HG02973 (cell line): Measurements from ENCODE around the gene MUS81.
"Not testable (repeated sequence)": the region's sequence is repeated elsewhere in the genome, so short reads cannot be mapped to it uniquely, and the experiment has no call there.

Experiments
- ATAC-seq: cut with Tn5 transposase; IDR thresholded peaks from one replicate; pipeline ENCODE4 v1.9.1; 2021; ENCODE audit warnings: moderate library complexity; ENCODE audit not compliant: unreplicated experiment

MUS81 gene

DNA sequence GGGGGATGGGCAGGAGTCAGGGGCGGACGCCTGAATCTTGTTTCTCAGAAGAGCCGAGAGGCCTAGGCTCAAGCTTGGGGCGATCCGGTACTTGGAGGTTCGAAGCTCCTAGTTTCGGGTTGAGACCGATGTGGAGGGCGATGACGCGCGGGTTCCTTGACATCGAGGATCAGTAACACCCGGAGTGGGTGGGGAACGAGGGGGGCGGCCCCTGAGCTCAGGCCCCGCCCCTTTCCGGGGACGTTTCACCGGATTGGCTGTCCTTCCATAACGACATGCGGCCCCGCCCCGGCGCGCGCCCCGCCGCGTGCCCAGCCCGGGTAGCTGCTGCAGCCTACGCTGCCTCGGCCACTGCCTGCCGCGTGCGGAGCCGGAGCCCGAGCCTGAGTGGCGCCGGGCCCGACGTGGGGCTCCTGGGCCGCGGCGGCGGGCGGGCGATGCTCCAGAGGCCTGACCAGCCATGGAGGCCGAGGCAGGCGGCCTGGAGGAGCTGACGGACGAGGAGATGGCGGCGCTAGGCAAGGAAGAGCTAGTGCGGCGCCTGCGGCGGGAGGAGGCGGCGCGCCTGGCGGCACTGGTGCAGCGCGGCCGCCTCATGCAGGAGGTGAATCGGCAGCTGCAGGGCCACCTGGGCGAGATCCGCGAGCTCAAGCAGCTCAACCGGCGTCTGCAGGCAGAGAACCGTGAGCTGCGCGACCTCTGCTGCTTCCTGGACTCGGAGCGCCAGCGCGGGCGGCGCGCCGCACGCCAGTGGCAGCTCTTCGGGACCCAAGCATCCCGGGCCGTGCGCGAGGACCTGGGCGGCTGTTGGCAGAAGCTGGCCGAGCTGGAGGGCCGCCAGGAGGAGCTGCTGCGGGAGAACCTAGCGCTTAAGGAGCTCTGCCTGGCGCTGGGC is 30.3 kb downstream of the MUS81 start, which contains the start of gene CCDC85B:
CCDC85B (plus strand) TSS at position 350 of the 895 bp plus-strand sequence; CDS start at position 461, 111 bp downstream.
- peak; percentile 38 for ATAC-seq

DNA sequence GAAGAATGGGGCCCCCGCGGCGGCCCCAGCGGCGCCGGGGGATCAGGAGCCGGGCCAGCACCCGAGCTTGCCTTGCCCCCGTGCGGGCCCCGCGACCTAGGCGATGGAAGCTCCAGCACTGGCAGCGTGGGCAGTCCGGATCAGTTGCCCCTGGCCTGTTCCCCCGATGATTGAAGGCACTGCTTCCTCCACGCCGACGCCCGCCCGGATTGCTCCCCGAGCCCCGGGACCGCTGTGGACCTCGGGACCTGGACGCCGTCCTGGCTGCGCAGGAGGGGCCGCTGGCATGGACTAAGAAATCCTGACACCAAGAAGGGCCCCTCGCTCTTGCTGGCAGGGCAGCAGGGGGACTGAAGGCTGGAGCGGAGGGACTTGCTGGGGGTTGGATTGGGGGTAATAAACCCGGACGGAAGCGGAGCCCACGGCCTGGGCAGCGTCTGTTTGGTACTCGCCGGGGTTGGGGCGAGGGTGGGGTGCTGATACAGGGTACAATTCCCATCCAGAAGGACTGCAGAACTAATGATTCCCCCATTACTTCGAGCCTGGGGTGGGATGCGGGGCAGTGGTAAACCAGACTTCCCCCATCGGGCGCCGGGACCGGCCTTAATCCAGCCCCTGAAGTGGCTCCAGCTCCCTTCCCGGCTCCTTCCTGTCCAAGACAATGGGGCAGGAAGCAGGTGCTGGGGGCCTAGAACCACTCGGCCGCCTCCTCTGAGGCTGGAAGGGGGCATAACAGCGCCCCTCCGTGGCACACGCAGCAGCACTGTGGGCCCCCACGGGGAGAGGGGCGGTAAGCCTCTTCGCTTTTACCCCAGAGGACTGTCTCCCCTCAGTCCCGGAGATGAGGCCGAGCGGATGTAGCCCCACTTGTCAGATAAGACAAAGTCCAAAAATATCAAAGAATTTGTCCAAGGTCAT is 31.2 kb downstream of the MUS81 start:
- no peak for ATAC-seq

DNA sequence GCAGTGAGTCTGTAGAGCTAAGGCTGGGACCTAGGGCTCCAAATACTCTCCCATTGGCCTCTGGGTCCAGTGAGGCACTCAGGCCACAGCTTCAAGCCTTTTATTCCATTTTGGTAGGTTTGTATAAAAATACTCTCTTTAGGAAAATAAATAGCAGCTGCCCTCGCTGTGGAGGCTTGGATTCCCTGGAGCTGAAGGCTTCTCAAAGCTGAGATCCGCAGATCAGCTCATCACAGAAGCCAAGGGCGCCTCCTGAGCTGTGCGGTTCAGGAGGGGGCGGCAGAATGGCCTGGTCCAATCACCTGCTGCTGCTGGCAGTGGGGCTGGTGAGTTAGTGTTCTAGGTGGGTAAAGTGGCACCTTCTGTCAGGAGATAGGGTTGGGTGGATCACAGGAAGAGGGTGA is 31.9 kb downstream of the MUS81 start:
- ATAC-seq: not testable (repeated sequence)

DNA sequence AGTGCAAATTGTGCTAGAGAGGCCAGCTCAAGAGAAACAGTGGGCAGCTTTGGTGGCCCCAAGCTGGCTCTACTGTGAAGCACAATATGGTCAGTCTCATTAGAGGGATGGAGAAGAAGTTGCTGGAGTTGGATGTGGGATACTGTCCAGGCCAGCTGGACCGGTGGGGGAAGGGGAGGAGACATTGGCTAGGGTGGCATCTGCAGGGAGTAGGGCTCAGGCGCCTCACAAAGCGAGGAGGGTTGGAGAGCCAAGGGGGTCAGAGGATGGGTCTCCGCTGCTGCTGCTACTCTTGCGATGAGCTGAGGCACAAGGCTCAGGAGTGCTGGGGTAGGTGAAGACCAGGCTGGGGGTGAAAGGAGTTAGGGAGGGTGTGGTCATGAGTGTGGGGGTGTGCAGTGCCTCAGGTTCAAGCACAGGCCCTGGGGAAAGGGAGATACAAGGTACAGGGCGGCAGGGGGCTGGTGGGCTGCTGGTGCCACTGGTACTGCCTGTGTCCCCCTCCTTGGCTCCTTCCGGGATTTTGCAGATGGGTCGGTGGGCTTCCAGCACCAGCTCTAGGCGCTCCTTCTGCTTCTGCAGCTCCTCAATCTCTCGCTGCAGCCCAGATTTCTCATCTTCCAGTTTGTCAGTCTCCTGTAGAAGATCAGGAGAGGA is 32.6 kb downstream of the MUS81 start:
- no peak for ATAC-seq

DNA sequence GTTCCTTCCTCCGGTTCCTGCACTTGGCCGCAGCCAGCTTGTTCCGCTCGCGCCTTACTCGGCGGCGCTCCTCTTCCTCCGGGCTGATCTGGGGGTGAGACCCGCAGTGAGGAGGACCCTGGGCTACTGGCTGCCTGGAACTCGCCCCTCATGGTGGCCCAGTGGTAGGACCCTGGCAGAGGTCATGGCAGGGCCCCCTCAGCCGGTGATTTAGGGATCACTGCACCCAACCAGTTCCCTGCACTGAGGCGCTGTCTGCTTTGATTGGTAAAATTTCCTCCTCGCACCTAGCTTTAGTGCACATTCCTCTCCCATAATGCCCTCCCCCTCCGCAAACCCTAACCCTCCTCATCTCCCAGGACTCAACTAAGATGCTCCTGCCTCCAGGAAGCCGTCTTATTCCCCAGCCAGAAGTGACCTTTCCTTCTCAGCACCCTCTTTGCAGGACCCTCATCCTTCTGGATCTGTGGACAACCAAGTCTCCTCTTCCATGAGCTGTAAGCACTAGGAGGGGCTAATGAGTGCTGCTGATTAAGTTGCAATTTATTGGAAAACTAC is 33.9 kb downstream of the MUS81 start:
- ATAC-seq: no peak

DNA sequence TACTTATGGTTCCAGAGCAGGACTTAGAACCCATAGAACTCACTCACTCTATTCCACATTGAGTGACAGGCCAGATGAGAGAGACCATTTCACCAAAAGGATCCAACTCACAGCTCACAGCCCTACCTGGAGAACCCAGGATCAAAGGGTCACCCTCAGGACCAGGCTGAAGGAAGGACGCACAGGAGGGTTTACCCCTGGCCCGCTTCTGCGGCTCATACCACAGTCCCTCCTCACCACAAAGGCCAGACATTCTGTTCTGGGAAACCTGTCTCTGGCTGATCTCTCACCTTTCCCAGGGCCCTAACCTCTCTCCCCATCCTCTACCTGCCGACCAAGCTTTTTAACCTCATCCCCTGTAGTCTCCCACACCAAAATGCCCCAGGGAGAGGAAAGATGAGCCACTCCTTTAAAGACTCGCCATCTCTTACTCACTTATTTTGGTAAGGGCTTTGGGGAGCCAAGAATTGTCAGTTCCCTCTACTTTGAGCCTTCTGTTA is 35.3 kb downstream of the MUS81 start:
- no peak for ATAC-seq

DNA sequence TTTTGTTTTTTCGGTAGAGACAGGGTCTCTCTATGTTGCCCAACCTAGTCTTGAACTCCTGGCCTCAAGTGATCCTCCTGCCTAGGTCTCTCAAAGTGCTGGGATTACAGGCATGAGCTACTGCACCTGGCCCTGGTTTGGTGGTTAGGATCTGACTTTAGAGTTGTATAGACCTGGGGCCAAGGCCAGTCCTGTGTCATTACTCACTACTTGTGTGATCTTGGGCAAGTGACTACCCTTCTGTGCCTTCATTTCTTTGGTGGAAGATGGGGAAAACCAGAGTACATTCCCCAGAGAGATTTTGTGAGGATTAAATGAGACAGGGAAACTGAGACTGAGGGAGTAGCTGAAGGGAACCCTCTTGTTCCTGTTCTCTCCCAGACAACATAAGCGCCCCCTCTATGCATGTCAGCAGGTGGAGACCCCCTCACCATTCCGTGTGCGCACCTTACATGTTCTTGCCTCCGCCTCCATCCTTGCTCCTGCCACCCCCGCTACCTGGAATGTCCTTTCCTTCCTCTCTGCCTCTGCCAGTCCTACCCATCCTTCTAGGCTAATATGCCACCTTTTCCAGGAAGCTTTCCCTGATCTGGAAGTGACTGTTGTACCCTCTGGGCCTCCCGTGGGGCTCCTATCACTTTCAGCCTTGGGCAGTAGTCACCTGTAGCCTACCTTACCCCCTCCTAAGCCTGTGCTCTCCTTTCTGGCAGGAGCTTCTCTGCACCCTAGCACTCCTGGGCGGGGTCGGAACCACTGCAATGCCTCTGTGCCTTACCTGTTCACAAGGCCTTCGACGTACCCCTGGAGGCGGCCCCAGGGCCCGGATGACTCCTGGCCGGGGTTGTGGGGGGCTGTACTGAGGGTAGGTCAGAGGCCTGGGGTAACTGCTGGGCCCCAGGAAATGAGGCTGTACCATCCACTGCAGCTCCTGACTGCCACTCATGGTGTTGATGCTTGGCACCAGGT is 36.1 kb downstream of the MUS81 start:
- ATAC-seq: no peak

DNA sequence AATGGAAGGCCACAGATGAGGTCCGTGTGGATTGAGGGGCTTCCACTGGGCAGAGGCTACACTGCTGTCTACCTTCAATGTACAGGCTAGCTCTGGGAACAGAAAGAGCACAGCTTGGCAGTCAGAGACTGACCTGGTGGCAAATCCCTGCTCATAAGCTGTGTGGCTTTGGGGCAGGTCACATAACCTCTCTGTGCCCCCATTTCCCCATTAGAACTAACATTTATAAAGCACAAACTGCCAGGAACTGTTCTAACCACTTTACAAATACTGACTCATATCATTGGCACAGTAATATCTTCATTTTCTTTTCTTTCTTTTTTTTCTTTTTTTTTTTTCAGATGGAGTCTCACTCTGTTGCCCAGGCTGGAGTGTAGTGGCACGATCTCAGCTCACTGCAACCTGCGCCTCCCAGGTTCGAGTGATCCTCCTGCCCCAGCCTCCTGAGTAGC is 36.8 kb downstream of the MUS81 start:
- no peak for ATAC-seq

DNA sequence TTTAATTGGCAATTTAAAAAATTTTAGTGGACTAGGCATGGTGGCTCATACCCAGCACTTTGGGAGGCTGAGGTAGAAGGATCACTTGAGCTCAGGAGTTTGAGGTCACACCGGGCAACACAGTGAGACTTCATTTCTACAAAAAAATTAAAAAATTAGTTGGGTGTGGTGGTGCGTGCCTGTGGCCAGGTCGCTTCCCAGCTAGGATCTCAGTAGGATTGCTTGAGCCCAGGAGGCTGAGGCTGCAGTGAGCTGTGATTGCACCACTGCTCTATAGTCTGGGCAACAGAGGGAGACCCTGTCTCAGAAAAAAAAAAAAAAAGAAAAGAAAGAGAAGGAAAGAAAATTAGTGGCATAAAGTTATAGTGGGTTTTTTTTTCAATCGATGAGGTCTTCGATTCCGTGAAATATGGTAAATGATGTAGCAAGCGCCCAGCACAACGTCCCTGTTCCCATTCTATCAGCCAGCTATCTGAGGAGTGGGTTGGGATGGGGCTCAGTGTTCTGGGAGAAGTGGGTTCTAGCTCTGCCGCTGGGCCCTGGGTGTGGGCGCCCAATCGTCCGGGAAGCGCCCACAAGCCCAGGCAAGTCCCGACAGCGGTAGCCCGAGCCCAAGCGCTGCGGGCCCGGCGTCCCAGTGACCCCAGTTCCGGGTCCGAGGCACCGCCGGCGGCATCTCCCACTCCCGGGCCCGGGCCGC is 38.6 kb downstream of the MUS81 start:
- ATAC-seq: no peak

DNA sequence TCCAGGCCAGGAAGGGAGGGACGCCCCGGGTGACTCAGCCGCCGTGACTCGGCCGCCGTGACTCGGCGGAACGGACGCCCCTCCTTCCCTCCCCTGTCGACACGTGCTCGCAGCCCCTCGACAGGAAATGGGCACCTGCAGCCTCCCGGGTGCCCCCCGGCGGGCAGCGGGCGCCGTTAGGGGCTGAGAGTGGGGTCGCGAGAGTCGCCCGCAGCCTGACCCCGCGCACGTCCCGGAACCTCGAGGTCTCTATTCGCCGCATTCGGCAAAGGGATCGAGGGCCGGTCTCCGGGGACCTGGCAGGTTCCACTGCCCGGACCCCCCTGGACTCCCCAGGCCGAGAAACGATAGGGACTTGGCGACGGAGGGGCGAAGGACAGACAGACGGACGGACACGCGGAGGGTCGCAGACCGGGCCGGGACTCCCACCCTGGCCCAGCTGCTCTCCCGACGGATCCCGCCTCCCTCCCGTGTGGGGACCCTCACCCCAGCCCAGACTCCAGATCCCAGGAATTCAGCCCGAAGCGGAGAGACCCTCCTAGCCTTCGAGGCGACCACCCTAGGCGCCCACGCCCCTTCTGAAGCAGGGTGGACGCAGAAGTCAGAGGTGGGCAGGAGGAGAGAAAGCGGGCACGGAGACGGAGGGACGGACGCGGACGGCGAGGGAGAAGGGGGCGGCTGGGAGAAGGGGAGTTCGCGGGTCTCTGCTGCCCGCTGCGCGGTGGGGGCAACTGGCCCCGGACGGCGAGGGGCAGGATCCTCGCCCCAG is 39.3 kb downstream of the MUS81 start:
- ATAC-seq: no peak

DNA sequence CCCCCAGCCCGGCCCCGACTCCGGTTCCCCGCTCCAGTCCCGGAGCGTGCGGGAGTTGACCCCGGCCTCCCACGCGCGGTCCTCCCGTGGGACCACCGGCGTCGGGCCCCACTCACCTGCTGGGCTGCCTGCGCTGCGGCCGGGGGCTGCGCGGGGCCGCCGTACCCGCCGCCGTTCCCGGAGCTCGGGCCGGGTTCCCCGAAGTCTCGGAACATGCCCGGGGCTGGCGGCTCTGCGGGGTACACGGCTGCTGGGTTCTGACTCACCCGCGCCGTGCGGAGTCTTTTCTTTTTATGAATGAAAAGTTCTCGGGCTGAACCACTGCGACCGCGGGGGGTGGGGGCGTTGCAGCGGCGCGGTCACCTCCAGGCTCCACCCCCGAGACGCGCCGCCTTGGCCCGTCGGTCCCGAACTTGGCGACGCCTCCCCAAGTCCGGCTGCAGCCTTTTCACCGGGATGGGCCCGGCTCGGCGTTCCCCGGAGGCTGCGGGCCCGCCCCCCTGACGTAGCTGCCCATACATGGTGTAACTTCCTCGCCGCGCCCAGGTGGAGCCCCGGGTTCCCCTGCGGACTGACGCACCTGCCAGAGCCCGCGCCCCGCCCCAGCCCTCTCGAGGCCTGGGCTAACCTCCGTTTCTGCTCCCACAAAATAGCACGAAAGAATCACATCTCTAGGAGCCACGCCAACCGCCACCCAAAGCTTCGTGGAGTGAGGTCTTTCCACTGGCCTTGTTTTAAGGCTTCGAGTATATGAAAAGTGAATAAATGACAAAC is 40.1 kb downstream of the MUS81 start, which contains the start of gene FOSL1:
FOSL1 (minus strand) TSS at position 264 of the 774 bp plus-strand sequence; CDS start at position 215, 49 bp downstream.
- peak; percentile 68 for ATAC-seq

DNA sequence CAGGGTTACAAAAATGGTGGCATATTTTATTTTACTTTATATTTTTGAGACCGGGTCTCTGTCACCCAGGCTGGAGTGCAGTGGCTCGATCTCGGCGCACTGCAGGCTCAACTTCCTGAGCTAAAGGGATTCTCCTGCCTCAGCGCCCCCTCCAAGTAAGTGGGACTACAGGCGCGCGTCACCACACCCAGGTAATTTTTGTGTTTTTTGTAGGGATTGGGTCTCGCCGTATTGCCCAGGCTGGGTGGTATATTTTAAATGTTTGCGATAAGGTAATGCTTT is 40.6 kb downstream of the MUS81 start:
- ATAC-seq: no peak

DNA sequence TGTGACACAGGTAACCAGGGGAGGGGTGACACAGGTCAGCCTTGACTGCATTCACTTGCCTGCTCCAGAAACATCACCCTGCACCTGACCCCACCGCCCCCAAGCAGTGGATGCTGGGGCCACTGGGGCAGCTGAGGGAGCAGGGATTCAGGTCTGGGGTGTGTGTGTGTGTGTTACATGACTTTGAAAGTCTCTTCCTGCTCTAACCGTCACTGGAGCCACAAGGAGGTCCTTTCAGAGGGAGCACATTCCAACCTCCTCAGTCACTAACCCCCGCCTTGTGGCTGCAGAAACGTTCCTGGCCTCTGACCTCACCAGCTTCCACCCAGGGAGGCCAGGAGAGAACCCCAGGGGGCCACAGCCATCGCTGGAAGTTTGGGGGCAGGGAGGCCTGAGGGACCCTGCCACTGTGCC is 42.8 kb downstream of the MUS81 start:
- no peak for ATAC-seq

DNA sequence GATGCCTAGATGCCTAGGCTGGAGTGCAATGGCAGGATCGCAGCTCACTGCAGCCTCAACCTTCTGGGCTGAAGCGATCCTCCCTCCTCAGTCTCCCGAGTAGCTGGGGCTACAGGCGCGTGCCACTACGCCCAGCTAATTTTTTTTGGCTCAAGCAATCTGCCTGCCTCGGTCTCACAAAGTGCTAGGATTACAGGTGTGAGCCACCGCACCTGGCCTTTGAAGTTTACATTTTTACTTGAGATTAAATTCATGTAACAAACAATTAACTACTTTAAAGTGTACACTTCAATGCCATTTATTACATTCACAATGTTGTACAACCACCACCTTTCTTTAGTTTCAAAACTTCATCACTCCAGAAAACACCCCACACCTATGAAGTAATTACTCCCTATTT is 43.5 kb downstream of the MUS81 start:
- ATAC-seq: no peak

DNA sequence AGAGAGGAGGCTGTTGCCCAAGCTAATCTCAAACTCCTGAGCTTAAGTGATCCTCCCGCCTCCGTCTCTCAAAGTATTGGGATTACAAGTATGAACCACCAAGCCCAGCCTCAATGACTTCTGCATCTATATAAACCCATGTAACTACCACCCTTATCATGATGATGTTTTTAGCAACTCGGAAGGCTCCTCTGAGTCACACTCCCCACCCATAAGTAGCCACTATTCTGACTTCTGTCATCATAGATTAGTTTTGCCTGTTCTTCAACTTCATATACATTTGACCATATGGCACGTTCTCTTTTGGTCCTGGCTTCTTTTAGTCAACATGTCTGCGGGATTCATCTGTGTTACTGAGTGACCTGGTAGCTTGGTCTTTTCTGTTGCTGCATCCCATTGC is 46.4 kb downstream of the MUS81 start:
- ATAC-seq: no peak

DNA sequence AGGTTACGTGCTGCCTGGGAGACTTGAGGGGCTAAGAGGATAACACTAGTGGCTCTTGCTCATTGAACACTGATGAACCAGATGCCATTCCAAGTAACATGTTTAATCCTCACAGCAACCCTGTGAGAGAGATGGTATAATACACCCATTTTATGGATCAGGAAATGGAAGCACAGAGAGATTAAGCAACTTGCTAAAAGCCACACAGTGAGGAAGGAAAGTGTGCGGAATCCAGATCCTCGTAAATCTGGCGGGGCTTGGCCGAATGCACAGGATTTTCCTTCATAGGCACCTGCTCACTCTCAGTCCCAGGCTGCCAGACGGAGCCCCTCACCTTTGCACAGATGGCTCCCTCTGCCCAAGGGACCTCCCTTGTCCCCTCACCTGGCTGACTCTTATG is 47.6 kb downstream of the MUS81 start:
- no peak for ATAC-seq
